ENCODE measurements around the gene CHRM3. TPM values are rescaled to one million over a fixed set of nuclear protein-coding genes. Genes with fewer than 3 reads are reported as not detected.

The CHRM3 gene
- total RNA-seq, 1 experiment from 2014 or later: 4.2 TPM

DNA sequence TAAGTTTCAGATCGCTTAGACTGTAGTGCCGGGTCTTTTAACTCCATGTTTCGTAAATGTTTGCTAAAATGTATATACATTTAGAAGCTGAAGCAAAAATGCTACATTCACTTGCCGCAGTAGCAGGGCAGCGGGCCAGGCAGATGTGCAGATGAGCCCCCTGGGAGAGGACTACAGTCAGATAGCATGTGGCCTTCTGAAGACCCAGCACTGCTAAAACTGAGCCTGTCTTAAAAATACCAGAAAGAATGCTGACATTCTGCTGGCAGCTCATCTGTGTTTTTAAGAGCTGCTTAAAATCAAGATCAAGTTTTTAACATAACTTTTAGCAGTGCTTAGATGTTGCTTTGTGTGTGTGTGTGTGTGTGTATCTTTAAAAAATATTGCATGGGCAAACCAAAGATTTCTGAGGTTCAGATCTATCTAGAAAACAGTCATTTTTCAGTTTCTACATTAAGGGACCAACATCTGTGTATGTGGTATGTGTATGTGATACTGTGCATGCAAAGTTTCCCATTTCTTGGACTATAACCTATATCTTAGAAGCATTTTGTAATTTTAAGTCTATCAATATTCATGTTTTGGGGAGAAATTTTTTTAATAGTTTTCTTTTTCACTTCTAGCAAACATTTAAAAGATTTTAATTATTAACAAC is 31.7 kb downstream of the CHRM3 start:
- Histone ChIP-seq H4K5ac (ENCODE audit: insufficient read length, low read depth, low read length) (no peak overlapping the region), H3K27me3 (ENCODE audit: insufficient read depth, low read length) (no peaks in the 10 kb centered on the region), H4K20me1 (ENCODE audit: control insufficient read depth, insufficient read depth, insufficient read length) (no peaks in the 10 kb centered on the region), H2BK15ac (ENCODE audit: low read depth, low read length) (no peak overlapping the region), H3K79me1 (ENCODE audit: insufficient read depth, low read depth, low read length, poor library complexity, severe bottlenecking) (no peaks in the 10 kb centered on the region), H3K4me2 (ENCODE audit: insufficient read depth, insufficient read length, low read length) (no peak overlapping the region), H2BK12ac (ENCODE audit: insufficient read length, low read depth, low read length) (no peak overlapping the region), H3K9me3 (ENCODE audit: control insufficient read depth, low read depth, low read length) (no peaks in the 10 kb centered on the region), H3K23ac (ENCODE audit: insufficient read length, low read depth, low read length) (no peak overlapping the region), H4K8ac (replicated peaks; ENCODE audit: insufficient read length, low read depth, low read length) (no peak overlapping the region), H3K79me2 (ENCODE audit: insufficient read depth, low read length) (0 out of 2 replicates have a peak, but pooled peaks cover 2% of the 10 kb centered on the region), H3K27ac (ENCODE audit: insufficient read length, low read depth, low read length) (no peak overlapping the region), H2AK5ac (ENCODE audit: insufficient read length, low read length) (no peak overlapping the region), H2AFZ (ENCODE audit: low read length) (no peak overlapping the region), H2BK20ac (ENCODE audit: low read depth, low read length, poor library complexity, severe bottlenecking) (no peak overlapping the region), H4K91ac (ENCODE audit: insufficient read length, low read depth, low read length) (no peak overlapping the region), H3K56ac (ENCODE audit: insufficient read length, low read depth, low read length) (no peak overlapping the region), H3K23me2 (ENCODE audit: insufficient read length, low read depth, low read length, poor library complexity, severe bottlenecking) (no peaks in the 10 kb centered on the region), H3K9ac (ENCODE audit: extremely low read depth, insufficient read length, low read length) (no peak overlapping the region), H3T11ph (ENCODE audit: low read length) (no peak overlapping the region), H2BK5ac (ENCODE audit: insufficient read length, low read length) (no peak overlapping the region), H3K18ac (ENCODE audit: insufficient read length, low read depth, low read length) (no peak overlapping the region), H2BK120ac (ENCODE audit: low read depth, low read length, poor library complexity, severe bottlenecking) (no peak overlapping the region), H3K14ac (ENCODE audit: insufficient read depth, low read length) (no peak overlapping the region), H3K4ac (ENCODE audit: low read depth, low read length) (no peak overlapping the region), H3K4me1 (ENCODE audit: insufficient read depth, low read length) (no peaks in the 10 kb centered on the region)
- Mint-ChIP-seq H3K4me3 (no peak overlapping the region), H3K27ac (no peak overlapping the region), H3K4me1 (no peaks in the 10 kb centered on the region), H3K9me3 (no peaks in the 10 kb centered on the region), H3K27me3 (ENCODE audit: low read depth) (no peaks in the 10 kb centered on the region), H3K36me3 (ENCODE audit: insufficient read depth in 1 of 3, low read depth in 3 of 3) (no peaks in the 10 kb centered on the region)
- no peak for DNase-seq
- no CpG with 5 or more reads among the region's 5 CpGs for WGBS (ENCODE audit: extremely low coverage, insufficient read length, low lambda C conversion rate)
- no peak for TF ChIP-seq CTCF (conservative IDR thresholded peaks at IDR 0.05)

Data from H9 (cell line).